ENCODE data around the gene ANAPC2.
A peak's percentile ranks its signal among the peaks of the same experiment; 100 is the strongest.

The ANAPC2 gene

DNA sequence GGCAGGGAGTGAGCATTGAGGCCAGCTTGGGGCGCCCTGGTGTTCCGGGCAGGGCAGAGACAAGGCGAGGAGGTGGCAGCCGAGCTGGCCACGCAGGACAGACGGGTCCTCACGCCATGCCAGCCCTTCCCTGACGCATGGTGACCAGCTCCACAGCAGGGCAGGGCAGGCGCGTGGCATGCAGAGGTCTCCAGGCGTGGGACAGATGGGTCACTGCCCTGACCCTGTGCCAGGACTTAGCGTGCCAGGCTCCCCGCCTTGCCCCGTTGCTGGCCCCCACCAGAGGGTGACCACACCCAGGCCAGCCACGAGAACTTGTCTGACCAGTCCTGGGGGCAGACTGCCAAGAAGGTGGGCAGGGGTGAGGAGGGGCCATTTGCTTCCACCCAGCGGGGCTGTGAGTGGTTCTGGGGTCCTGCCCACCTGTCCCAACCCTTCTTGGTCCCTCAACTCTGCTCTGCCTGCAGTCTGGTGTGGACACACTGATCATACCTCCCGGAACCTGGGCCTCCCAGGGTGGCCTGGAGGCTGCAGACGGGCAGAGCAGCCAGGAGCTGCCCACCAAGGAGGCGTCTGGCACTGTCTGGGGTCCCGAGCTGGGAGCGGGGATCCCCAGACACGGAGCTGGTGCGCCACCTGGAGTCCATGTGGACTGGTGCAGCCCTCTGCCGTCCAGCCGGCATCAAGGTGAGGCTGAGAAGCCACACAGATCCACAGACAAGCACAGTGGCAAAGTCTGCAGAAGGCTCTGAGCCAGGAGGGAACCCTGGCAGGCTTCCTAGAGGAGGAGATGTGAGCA is 38.9 kb upstream of the ANAPC2 start, which contains the start of gene RNF224:
RNF224 (plus strand) TSS at position 449 of the 799 bp plus-strand sequence. CDS start 834 bp downstream, outside the sequence.
- peak; percentile 62 for DNase-seq

GRCh38 chr9:137226338-137227053 is 38.1 kb upstream of the ANAPC2 start:
- no peak for DNase-seq

DNA sequence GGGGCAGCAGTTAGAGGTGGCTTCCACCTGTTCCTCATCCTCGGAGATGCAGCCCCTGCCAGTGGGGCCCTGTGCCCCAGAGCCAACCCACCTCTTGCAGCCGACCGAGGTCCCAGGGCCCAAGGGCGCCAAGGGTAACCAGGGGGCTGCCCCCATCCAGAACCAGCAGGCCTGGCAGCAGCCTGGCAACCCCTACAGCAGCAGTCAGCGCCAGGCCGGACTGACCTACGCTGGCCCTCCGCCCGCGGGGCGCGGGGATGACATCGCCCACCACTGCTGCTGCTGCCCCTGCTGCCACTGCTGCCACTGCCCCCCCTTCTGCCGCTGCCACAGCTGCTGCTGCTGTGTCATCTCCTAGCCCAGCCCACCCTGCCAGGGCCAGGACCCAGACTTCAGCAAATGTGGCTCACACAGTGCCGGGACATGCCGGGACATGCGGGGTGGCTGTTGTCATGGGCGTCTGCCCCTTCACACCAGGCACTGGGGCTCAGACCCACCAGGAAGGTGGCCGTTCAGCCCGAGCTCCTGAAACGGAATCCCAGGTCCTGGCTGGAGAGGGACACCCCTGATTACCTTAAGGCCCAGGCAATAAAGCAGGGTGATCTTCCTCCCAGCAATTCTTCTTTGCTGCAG is 37.5 kb upstream of the ANAPC2 start:
- DNase-seq, result no peak

DNA sequence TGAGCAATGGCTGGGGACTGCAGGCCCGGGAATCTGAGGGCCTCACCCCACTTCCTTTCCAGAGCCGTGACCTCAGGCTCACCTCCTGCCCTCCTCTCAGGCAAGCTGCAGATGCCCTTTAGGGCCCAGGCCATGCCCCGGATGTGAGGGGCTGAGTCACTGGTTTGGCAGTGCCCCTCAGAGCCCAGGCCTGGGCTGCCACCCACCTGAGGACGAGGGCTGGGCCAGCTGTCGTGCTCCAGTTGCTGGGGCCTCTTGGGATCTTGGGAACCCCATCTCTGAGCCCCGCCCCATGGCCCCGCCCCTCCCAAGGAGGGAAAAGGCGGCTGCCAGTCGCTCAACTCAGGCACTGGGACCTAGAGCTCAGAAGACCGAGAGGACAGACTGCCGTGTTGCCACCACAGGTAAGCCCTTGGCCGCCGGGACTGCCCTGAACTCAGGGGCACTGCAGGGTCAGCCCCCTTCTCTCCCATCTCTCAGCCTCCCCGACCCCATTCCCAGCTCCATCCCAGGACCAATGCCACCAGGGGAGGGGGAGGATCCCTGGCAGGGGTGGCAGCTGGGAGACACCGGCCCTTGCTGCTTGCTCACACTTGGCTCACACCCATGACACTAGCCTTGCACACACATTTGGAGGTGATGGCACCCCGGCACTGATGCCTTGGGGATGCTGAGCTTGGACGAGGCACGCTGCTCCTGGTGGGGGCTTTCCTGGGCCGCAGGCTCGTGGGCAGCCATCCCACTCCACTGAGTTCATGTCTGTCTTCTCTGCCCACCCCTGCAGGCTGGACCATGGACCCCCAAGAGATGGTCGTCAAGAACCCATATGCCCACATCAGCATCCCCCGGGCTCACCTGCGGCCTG is 36.7 kb upstream of the ANAPC2 start, which contains the start of gene CYSRT1:
CYSRT1 (plus strand) TSS at position 345 of the 865 bp plus-strand sequence; CDS start at position 793, 448 bp downstream.
- DNase-seq, result no peak

- DNase-seq, result peak; percentile 98
These were observed 35.0 kb upstream of the ANAPC2 start for GRCh38 chr9:137223078-137223970.

DNA sequence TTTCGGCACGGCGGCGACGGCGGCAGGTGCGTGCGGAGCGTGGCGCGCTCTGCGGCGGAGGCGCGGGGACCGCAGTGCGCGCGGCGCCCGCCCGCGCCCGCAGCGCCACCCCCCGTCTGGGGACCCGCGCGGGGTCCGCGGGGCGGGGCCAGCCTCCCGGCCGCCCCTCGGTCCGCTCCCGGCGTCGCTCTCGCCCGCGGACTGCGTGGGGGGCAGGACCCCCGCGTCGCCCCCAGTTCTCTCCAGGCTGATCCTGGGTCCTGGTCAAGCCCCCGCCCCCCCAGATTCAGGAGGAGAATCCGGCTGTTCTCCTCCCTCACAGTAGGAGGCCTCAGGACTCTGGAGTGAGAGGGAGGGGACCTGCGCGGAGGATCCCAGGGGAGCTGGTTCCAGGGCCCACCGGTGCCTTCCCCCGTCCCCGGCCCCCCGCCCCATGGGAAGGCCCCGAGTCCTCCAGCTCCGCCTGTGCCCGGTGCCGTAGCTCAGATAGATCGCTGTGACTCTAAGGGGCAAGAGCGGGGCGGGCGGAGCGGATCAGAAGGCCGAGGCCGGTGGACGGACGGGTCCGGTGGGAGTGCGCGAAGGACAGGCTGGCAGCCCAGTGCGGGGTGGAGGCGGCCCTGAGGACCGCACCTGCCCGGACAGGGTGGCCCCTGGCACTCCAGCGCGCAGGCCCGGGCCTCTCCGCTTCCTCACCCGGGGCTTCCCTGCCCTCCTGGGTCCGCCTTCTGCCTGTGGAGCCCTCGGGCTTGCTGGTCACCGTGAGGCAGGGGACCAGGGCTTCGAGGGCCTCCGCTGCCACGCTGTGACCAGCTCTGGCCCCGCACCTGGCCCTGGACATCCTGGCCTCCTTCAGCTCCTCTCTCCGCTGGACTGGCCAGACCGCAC is 34.1 kb upstream of the ANAPC2 start, which contains the start of gene RNF208:
RNF208 (minus strand) TSS at position 51 of the 888 bp plus-strand sequence. CDS start 1,028 bp downstream, outside the sequence.
- no peak for DNase-seq

DNA sequence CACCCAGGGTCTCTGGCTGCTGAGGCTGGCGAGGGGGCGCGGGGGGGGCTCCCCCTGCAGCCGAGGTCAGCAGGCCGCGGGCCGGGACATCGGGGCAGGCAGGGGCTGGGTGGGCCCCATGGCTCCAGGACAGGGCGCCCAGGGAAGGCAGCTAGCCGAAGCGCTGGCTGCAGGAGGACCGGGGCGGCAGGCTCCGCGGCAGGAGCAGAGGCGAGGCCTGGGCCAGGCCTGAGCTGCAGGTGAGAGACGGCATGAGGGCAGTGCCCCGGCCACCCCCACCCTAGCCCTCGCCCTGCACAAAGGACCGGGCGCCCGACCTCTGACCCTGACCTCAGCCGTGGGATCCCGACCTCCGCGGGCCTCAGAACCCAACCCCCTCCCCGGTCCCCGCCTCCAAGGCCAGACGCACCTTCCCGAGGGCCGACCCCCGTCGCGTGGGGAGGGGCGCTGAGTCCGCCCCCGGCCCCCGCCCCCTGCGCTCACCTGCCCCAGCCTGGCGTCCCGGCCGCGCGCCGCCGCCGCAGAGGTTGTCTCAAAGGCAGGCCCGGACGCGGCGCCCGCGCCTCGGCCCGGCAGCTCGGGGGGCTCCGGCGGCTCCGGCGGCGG is 33.2 kb upstream of the ANAPC2 start:
- DNase-seq, result no peak

GRCh38 chr9:137221095-137221505 is 32.7 kb upstream of the ANAPC2 start:
- DNase-seq, result no peak

GRCh38 chr9:137220317-137221094 is 32.1 kb upstream of the ANAPC2 start:
- no peak for DNase-seq

DNA sequence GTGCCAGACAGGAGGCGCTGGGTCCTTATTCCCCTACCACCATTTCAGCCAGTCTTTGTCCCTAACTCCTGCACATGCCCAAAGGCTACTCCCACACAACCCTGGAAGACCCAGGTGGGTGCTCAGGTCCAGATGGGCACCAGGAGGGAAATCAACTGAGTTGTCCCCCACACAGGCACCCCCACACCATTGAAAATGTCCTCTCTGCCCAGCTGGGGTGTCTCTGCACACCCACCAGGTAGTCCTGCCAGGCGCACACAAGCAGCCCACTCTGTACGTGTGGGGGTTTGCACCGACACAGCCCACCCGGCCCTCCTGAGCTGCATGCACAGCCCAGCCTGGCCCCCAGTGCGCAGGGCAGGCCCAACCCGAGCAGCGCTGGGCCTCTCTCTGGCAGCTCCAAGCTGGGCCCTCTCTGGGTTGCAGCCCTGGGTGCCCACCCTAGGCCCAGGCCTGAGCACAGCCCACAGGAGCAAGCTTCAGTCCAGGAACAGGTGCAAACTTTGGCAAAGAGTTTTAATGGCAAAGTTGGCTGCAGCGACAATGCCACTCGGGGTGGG is 31.5 kb upstream of the ANAPC2 start:
- DNase-seq, result no peak

DNA sequence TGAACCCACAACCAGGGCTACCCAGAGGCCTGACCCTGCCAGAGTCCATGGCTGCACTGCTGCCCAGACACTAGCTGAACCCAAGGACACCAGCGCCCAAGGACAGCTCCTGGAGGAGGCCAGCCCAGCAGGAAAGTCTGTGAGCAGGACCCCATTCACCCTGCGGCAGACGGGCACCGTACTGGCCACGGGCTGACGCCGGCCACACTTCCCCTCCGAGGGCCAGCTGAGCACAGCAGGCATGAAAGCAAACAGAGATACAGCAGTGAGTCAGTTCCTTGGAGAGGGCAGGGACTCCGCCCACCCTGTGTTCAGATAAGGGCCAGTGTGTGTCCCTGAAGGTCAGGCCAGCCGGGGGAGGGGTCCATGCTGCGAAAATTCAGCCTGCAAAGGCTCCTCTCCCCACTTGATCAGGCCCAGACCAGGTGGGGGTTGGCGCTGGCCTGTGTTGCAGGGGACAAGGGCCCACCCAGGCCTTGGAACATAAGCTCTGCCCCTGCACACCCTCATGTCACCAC is 30.5 kb upstream of the ANAPC2 start:
- DNase-seq, result no peak

GRCh38 chr9:137218212-137218753 is 29.9 kb upstream of the ANAPC2 start:
- DNase-seq, result no peak

- DNase-seq, result no peak
These were observed 29.2 kb upstream of the ANAPC2 start for GRCh38 chr9:137217276-137218211.

- DNase-seq, result no peak
These were observed 28.0 kb upstream of the ANAPC2 start for GRCh38 chr9:137216188-137216965.

- no peak for DNase-seq
These were observed 27.0 kb upstream of the ANAPC2 start for GRCh38 chr9:137215196-137215986.

Data from NCI-H2107 (cell line).